GM12873 (cell line): Measurements from ENCODE around the gene HTRA3.

Source experiments
- CTCF ChIP-seq: IDR thresholded peaks from 2 replicates; pipeline ENCODE4 v1.5.1; 2012; ENCODE audit warnings: low read depth, mild to moderate bottlenecking, moderate library complexity, low read length, control low read depth; ENCODE audit not compliant: insufficient read depth; ENCODE audit errors: missing control alignments

Gene HTRA3

GRCh38 chr4:8270912-8271815 lies 1.6 kb downstream of the HTRA3 start:
- no peak for TF ChIP-seq CTCF

- no peak for TF ChIP-seq CTCF
Measured at GRCh38 chr4:8271821-8272220, 2.3 kb downstream of the HTRA3 start.

GRCh38 chr4:8272472-8273428 lies 3.2 kb downstream of the HTRA3 start:
- no peak for TF ChIP-seq CTCF

- TF ChIP-seq CTCF = no peak
Measured at GRCh38 chr4:8273450-8273849, 3.9 kb downstream of the HTRA3 start.

GRCh38 chr4:8274066-8274652 lies 4.6 kb downstream of the HTRA3 start:
- TF ChIP-seq CTCF = no peak

- no peak for TF ChIP-seq CTCF
Measured at GRCh38 chr4:8274765-8275547, 5.4 kb downstream of the HTRA3 start.
